Measurements from ENCODE around the gene FARSA. TPM values are rescaled to one million over a fixed set of nuclear protein-coding genes. Genes with fewer than 3 reads are reported as not detected.

Gene FARSA
- total and polyA plus RNA-seq, 3 donors from 2014 or later: 53.8 to 65.3 (median 55.1) TPM

- Histone ChIP-seq H3K9me3 (no peaks in the 10 kb centered on the region), H3K27ac (no peak overlapping the region), H3K4me3 (no peak overlapping the region), H3K36me3 (ENCODE audit: low read depth, missing control alignments) (no peaks in the 10 kb centered on the region), H3K4me1 (peaks cover 7% of the 10 kb centered on the region), H3K27me3 (no peaks in the 10 kb centered on the region)
- no peak for TF ChIP-seq CTCF (IDR thresholded peaks at IDR 0.05)
- TF ChIP-seq POLR2A (IDR thresholded peaks at IDR 0.05): no peak
- WGBS, 2 donors: 94 to 96% methylated on average over 18 to 19 of the region's 19 CpGs
- DNase-seq: no peak
- intact Hi-C loops (cut with DNase I; ENCODE audit: low total_unique reads): no loop called here
Observed at GRCh38 chr19:12930002-12930645, 3.4 kb downstream of the FARSA start.

DNA sequence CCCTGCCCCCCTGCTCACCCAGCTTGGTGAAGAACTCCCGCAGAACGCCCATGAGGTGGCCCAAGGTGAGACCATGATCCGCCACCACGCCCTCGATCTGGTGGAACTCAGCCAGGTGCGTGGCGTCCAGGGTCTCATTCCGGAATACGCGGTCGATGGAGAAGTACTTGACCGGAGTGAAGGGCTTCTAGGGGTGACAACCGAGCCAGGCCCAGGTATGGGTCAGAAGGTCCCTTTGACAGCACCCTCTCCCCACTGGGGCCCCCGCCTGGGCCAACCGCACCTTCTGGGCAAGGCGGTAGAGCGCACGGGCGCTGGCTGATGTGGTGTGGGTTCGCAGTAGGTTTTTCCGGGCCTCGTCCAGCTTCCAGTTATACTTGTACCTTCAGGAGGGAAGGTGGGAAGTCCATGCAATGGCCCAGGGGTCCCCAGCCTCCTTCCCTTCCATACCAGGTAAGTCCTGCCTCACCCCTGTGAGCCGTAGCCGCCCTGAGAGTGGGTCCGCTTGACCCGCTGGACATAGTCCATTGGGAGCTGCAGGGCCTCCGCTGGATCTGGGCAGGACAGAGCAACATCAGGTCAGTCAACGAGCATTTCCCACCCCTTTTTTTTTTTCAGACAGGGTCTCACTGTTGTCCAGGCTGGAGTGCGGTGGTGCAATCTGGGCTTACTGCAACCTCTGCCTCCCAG lies 8.7 kb downstream of the FARSA start:
- no peaks in the 10 kb centered on the region for H3K36me3 ChIP-seq (ENCODE audit: low read depth, missing control alignments)
- H3K27ac ChIP-seq: no peak overlapping the region
- H3K27me3 ChIP-seq: no peaks in the 10 kb centered on the region
- TF ChIP-seq CTCF (IDR thresholded peaks at IDR 0.05): no peak
- no peak for TF ChIP-seq POLR2A (IDR thresholded peaks at IDR 0.05)
- intact Hi-C loops (cut with DNase I; ENCODE audit: low total_unique reads): no loop called here
- DNase-seq: no peak
- H3K9me3 ChIP-seq: no peaks in the 10 kb centered on the region
- H3K4me1 ChIP-seq: no peaks in the 10 kb centered on the region
- WGBS, 2 donors: 89 to 96% methylated on average over 18 to 28 of the region's 29 CpGs
- H3K4me3 ChIP-seq: no peak overlapping the region

- H3K27me3 ChIP-seq: no peaks in the 10 kb centered on the region
- 95 to 96% methylated on average over 4 of the region's 4 CpGs for WGBS, 2 donors
- TF ChIP-seq CTCF (IDR thresholded peaks at IDR 0.05): no peak
- TF ChIP-seq POLR2A (IDR thresholded peaks at IDR 0.05): no peak
- intact Hi-C loops (cut with DNase I; ENCODE audit: low total_unique reads): no loop called here
- DNase-seq: no peak
- H3K36me3 ChIP-seq (ENCODE audit: low read depth, missing control alignments): no peaks in the 10 kb centered on the region
- no peak overlapping the region for H3K4me3 ChIP-seq
- peaks cover 4% of the 10 kb centered on the region for H3K4me1 ChIP-seq
- H3K27ac ChIP-seq: no peak overlapping the region
- H3K9me3 ChIP-seq: no peaks in the 10 kb centered on the region
Observed at GRCh38 chr19:12922959-12923358, 10.6 kb downstream of the FARSA start.

GRCh38 chr19:12921047-12921446 lies 12.5 kb downstream of the FARSA start:
- Histone ChIP-seq H3K4me1 (peaks cover 4% of the 10 kb centered on the region), H3K27me3 (no peaks in the 10 kb centered on the region), H3K36me3 (ENCODE audit: low read depth, missing control alignments) (no peaks in the 10 kb centered on the region), H3K4me3 (no peak overlapping the region), H3K27ac (no peak overlapping the region), H3K9me3 (no peaks in the 10 kb centered on the region)
- WGBS, 2 donors: 54 to 67% methylated on average over 3 of the region's 3 CpGs
- intact Hi-C loops (cut with DNase I; ENCODE audit: low total_unique reads): no loop called here
- DNase-seq: no peak
- TF ChIP-seq POLR2A (IDR thresholded peaks at IDR 0.05) (no peak), CTCF (IDR thresholded peaks at IDR 0.05) (no peak)
